Upper lobe of left lung (tissue), 6 donors: ENCODE measurements around the gene PRDM16. TPM values are rescaled to one million over a fixed set of nuclear protein-coding genes. Genes with fewer than 3 reads are reported as not detected.
A peak's percentile ranks its signal among the peaks of the same experiment; 100 is the strongest.

ENCODE experiments used
- ATAC-seq, 2 donors: fragments of 200-7000 bp; cut with Tn5 transposase; one replicate each; pipeline ENCODE4 v1.9.1; 2022; ENCODE audit warnings: mild to moderate bottlenecking in 2 of 2, moderate library complexity in 2 of 2; ENCODE audit not compliant: low FRiP score in 2 of 2
- DNase-seq, 2 donors: peaks; one replicate each; pipeline ENCODE4 v3.0.0-alpha.2; 2019 to 2020
- H3K27ac ChIP-seq, 4 donors: fragments of 200-600 bp; sonication (generic); one replicate each; pipeline ENCODE4 v1.5.1; 2016 to 2019
- H3K27me3 ChIP-seq, 4 donors: fragments of 200-600 bp; sonication (generic); one replicate each; pipeline ENCODE4 v1.5.1; 2017 to 2019
- H3K36me3 ChIP-seq, 4 donors: fragments of 200-600 bp; sonication (generic); one replicate each; pipeline ENCODE4 v1.5.1; 2016 to 2019
- H3K4me1 ChIP-seq, 4 donors: fragments of 200-600 bp; sonication (generic); one replicate each; pipeline ENCODE4 v1.5.1; 2018 to 2019
- H3K4me3 ChIP-seq, 4 donors: fragments of 200-600 bp; sonication (generic); one replicate each; pipeline ENCODE4 v1.5.1; 2017 to 2019; ENCODE audit warnings: mild to moderate bottlenecking in 2 of 4, moderate library complexity in 1 of 4
- H3K9me3 ChIP-seq, 4 donors: fragments of 200-600 bp; sonication (generic); one replicate each; pipeline ENCODE4 v1.5.1; 2018 to 2019
- CTCF ChIP-seq, 6 experiments: fragments of 450-650 bp in 4 of 6; fragments of 200-600 bp in 2 of 6; sonication (generic) in 2 of 6; IDR thresholded peaks; one replicate each; pipeline ENCODE4 v1.5.1; 2016 to 2019; ENCODE audit warnings: antibody characterized with exemption in 6 of 6
- EP300 ChIP-seq, 4 donors: sonication (generic); formaldehyde crosslinking; IDR thresholded peaks; one replicate each; pipeline ENCODE4 v1.5.1; 2017; ENCODE audit warnings: antibody characterized with exemption in 4 of 4, control low read depth in 2 of 4
- POLR2A ChIP-seq, 4 donors: fragments of 450-650 bp; IDR thresholded peaks; one replicate each; pipeline ENCODE4 v1.5.1; 2016 to 2017; ENCODE audit warnings: antibody characterized with exemption in 4 of 4, mild to moderate bottlenecking in 2 of 4
- POLR2AphosphoS5 ChIP-seq, 2 donors: sonication (generic); formaldehyde crosslinking; IDR thresholded peaks; one replicate each; pipeline ENCODE4 v1.5.1; 2017; ENCODE audit warnings: antibody characterized with exemption in 2 of 2
- WGBS, 2 donors: methylation state at CpG; one replicate each; pipeline ENCODE4 v1.1.5; 2017 to 2018; 5-methylcytosine and 5-hydroxymethylcytosine counted together
- total RNA-seq, 6 donors: library from RNA; depleted of rRNA in 4 of 6; stranded (reverse); fragments of >200 nt in 4 of 6; gene quantifications; one replicate each; pipeline versions ENCODE4 v1.1.0 to v1.2.1, GENCODE V29; 2016 to 2021
- donor health status: DM: no; HTN: no; CAD: no; lungs with moderate emphysema.
- donor health status: DM: no; HTN: yes; CAD: no; lungs with severe emphysema.

The PRDM16 gene
- total RNA-seq, 6 donors from 2014 or later: 12.3 to 54.5 (median 21.2) TPM

- TF ChIP-seq POLR2AphosphoS5 (IDR thresholded peaks at IDR 0.05): no peak
- TF ChIP-seq EP300 (IDR thresholded peaks at IDR 0.05): no peak
- TF ChIP-seq POLR2A (IDR thresholded peaks at IDR 0.05): no peak
- no peak for TF ChIP-seq CTCF (IDR thresholded peaks at IDR 0.05)
- Histone ChIP-seq H3K27me3 (no peaks in the 10 kb centered on the region), H3K36me3 (peaks cover 0 to 5% (median 2%) of the 10 kb centered on the region in 4 donors), H3K27ac (no peak overlapping the region), H3K9me3 (no peaks in the 10 kb centered on the region), H3K4me1 (no peaks in the 10 kb centered on the region), H3K4me3 (no peak overlapping the region)
- DNase-seq (peak in 1 of 2 donors; percentile 70), ATAC-seq (no peak)
- WGBS, 2 donors: 94 to 95% methylated on average over 9 to 28 of the region's 31 CpGs
These were observed 400.3 kb downstream of the PRDM16 start for GRCh38 chr1:3469104-3469848.

- TF ChIP-seq EP300 (IDR thresholded peaks at IDR 0.05) (no peak), POLR2A (IDR thresholded peaks at IDR 0.05) (no peak), CTCF (IDR thresholded peaks at IDR 0.05) (no peak), POLR2AphosphoS5 (IDR thresholded peaks at IDR 0.05) (no peak)
- no peak overlapping the region for H3K4me3 ChIP-seq
- peaks cover 0 to 5% (median 2%) of the 10 kb centered on the region in 4 donors for H3K36me3 ChIP-seq
- no peak overlapping the region for H3K27ac ChIP-seq
- WGBS, 2 donors: 87 to 91% methylated on average over 10 to 17 of the region's 17 CpGs
- H3K9me3 ChIP-seq: no peaks in the 10 kb centered on the region
- no peaks in the 10 kb centered on the region for H3K4me1 ChIP-seq
- no peak for ATAC-seq
- DNase-seq: peak in 1 of 2 donors; percentile 52
- H3K27me3 ChIP-seq: no peaks in the 10 kb centered on the region
These were observed 401.0 kb downstream of the PRDM16 start for GRCh38 chr1:3469849-3470649.

- Histone ChIP-seq H3K9me3 (no peaks in the 10 kb centered on the region), H3K27me3 (no peaks in the 10 kb centered on the region), H3K4me3 (no peak overlapping the region), H3K4me1 (no peaks in the 10 kb centered on the region), H3K36me3 (peaks cover 0 to 5% (median 2%) of the 10 kb centered on the region in 4 donors), H3K27ac (no peak overlapping the region)
- ATAC-seq: no peak
- WGBS, 2 donors: 87 to 95% methylated on average over 16 to 22 of the region's 22 CpGs
- TF ChIP-seq POLR2A (IDR thresholded peaks at IDR 0.05) (no peak), POLR2AphosphoS5 (IDR thresholded peaks at IDR 0.05) (no peak), EP300 (IDR thresholded peaks at IDR 0.05) (no peak), CTCF (IDR thresholded peaks at IDR 0.05) (no peak)
- peak in 1 of 2 donors; percentile 75 for DNase-seq
These were observed 401.8 kb downstream of the PRDM16 start for GRCh38 chr1:3470650-3471355.

- TF ChIP-seq EP300 (IDR thresholded peaks at IDR 0.05) (no peak), POLR2AphosphoS5 (IDR thresholded peaks at IDR 0.05) (no peak), CTCF (IDR thresholded peaks at IDR 0.05) (peak in 3 of 6 experiments; percentile 12 to 39 (median 18))
- no peaks in the 10 kb centered on the region for H3K9me3 ChIP-seq
- DNase-seq (peak in 1 of 2 donors; percentile 78), ATAC-seq (no peak)
- peaks cover 0 to 5% (median 2%) of the 10 kb centered on the region in 4 donors for H3K36me3 ChIP-seq
- no peak overlapping the region for H3K4me3 ChIP-seq
- H3K27ac ChIP-seq: no peak overlapping the region
- H3K4me1 ChIP-seq: no peaks in the 10 kb centered on the region
- 48 to 63% methylated on average over 5 to 23 of the region's 25 CpGs for WGBS, 2 donors
- H3K27me3 ChIP-seq: no peaks in the 10 kb centered on the region
These were observed 402.5 kb downstream of the PRDM16 start for GRCh38 chr1:3471356-3472087.
